ENCODE data around the gene USP15.

USP15 gene

GRCh38 chr12:62290846-62291245 lies 30.6 kb downstream of the USP15 start:
- Histone ChIP-seq H3K36me3 (ENCODE audit: control insufficient read depth, low read length) (peaks cover 38% of the 10 kb centered on the region), H3K4me2 (ENCODE audit: low read length) (no peak overlapping the region), H3K79me2 (ENCODE audit: control insufficient read depth, low read length) (peaks cover 80% of the 10 kb centered on the region)

GRCh38 chr12:62291864-62292760 lies 31.9 kb downstream of the USP15 start:
- Histone ChIP-seq H3K4me2 (ENCODE audit: low read length) (no peak overlapping the region), H3K27ac (ENCODE audit: low read depth, low read length) (no peak overlapping the region), H3K9me3 (ENCODE audit: control insufficient read depth, insufficient read depth, low read length) (peaks cover 6% of the 10 kb centered on the region; the same call in 1 of the 2 replicates)

More at GRCh38 chr12:62290846-62291245, 30.6 kb downstream of the USP15 start:
- H3K9me2 ChIP-seq (replicated peaks; ENCODE audit: control insufficient read depth, low read length), result no peaks in the 10 kb centered on the region
- no peak overlapping the region for H3K4me3 ChIP-seq (ENCODE audit: low read length)
- no peak overlapping the region for H3K27ac ChIP-seq (ENCODE audit: low read depth, low read length)
- no peaks in the 10 kb centered on the region for H4K20me1 ChIP-seq (ENCODE audit: control insufficient read depth, insufficient read depth, low read depth, low read length)
- H3K9me3 ChIP-seq (ENCODE audit: control insufficient read depth, insufficient read depth, low read length), result peaks cover 6% of the 10 kb centered on the region; the same call in 1 of the 2 replicates
- no peak for TF ChIP-seq CTCF (IDR thresholded peaks at IDR 0.05; ENCODE audit: low read depth, low read length, poor library complexity, severe bottlenecking)
- TF ChIP-seq EZH2phosphoT487 (IDR thresholded peaks at IDR 0.05; ENCODE audit: borderline replicate concordance, low read length), result no peak
- H3F3A ChIP-seq (ENCODE audit: control insufficient read depth, insufficient read depth), result no peaks in the 10 kb centered on the region
- no peaks in the 10 kb centered on the region for H3K27me3 ChIP-seq (ENCODE audit: control insufficient read depth, low read length)
- no peaks in the 10 kb centered on the region for H3K4me1 ChIP-seq (ENCODE audit: control insufficient read depth, low read length)

GRCh38 chr12:62292761-62293344 lies 32.6 kb downstream of the USP15 start:
- Histone ChIP-seq H3F3A (ENCODE audit: control insufficient read depth, insufficient read depth) (no peaks in the 10 kb centered on the region), H3K27me3 (ENCODE audit: control insufficient read depth, low read length) (no peaks in the 10 kb centered on the region), H3K9me3 (ENCODE audit: control insufficient read depth, insufficient read depth, low read length) (peaks cover 6% of the 10 kb centered on the region; the same call in 1 of the 2 replicates), H3K79me2 (ENCODE audit: control insufficient read depth, low read length) (peaks cover 69% of the 10 kb centered on the region), H3K27ac (ENCODE audit: low read depth, low read length) (no peak overlapping the region), H4K20me1 (ENCODE audit: control insufficient read depth, insufficient read depth, low read depth, low read length) (no peaks in the 10 kb centered on the region), H3K9me2 (replicated peaks; ENCODE audit: control insufficient read depth, low read length) (no peaks in the 10 kb centered on the region), H3K36me3 (ENCODE audit: control insufficient read depth, low read length) (peaks cover 48% of the 10 kb centered on the region), H3K4me1 (ENCODE audit: control insufficient read depth, low read length) (no peaks in the 10 kb centered on the region), H3K4me2 (ENCODE audit: low read length) (no peak overlapping the region), H3K4me3 (ENCODE audit: low read length) (no peak overlapping the region)
- TF ChIP-seq CTCF (IDR thresholded peaks at IDR 0.05; ENCODE audit: low read depth, low read length, poor library complexity, severe bottlenecking) (no peak), EZH2phosphoT487 (IDR thresholded peaks at IDR 0.05; ENCODE audit: borderline replicate concordance, low read length) (no peak)

More at GRCh38 chr12:62291864-62292760, 31.9 kb downstream of the USP15 start:
- Histone ChIP-seq H3K4me1 (ENCODE audit: control insufficient read depth, low read length) (no peaks in the 10 kb centered on the region), H3K9me2 (replicated peaks; ENCODE audit: control insufficient read depth, low read length) (no peaks in the 10 kb centered on the region), H3K27me3 (ENCODE audit: control insufficient read depth, low read length) (no peaks in the 10 kb centered on the region), H3K36me3 (ENCODE audit: control insufficient read depth, low read length) (peaks cover 43% of the 10 kb centered on the region), H3K79me2 (ENCODE audit: control insufficient read depth, low read length) (peaks cover 74% of the 10 kb centered on the region), H3F3A (ENCODE audit: control insufficient read depth, insufficient read depth) (no peaks in the 10 kb centered on the region), H4K20me1 (ENCODE audit: control insufficient read depth, insufficient read depth, low read depth, low read length) (no peaks in the 10 kb centered on the region), H3K4me3 (ENCODE audit: low read length) (no peak overlapping the region)
- no peak for TF ChIP-seq EZH2phosphoT487 (IDR thresholded peaks at IDR 0.05; ENCODE audit: borderline replicate concordance, low read length)
- TF ChIP-seq CTCF (IDR thresholded peaks at IDR 0.05; ENCODE audit: low read depth, low read length, poor library complexity, severe bottlenecking), result no peak
